Keratinocyte (primary cell): ENCODE measurements around the gene POLH. TPM values are rescaled to one million over a fixed set of nuclear protein-coding genes. Genes with fewer than 3 reads are reported as not detected.

Experiments
- DNase-seq: peaks from one replicate; pipeline ENCODE4 v3.0.0-alpha.2; 2011; ENCODE audit warnings: low read depth, missing footprints, low spot score
- FAIRE-seq: peaks from 2 replicates; lab custom pipeline; 2011; peaks lifted over from hg19 to GRCh38; lab: Jason Lieb, UNC
- H2AFZ ChIP-seq: 2 replicates; pipeline ENCODE4 v1.6.0; 2012; ENCODE audit warnings: low read length, control low read depth, inconsistent platforms; ENCODE audit not compliant: control insufficient read depth
- H3K27ac ChIP-seq: 2 replicates; pipeline ENCODE4 v1.5.1; 2011; ENCODE audit warnings: low read length; ENCODE audit not compliant: control insufficient read depth, insufficient read depth
- H3K27me3 ChIP-seq: 3 replicates; pipeline ENCODE4 v1.6.0; 2011; ENCODE audit warnings: low read length; ENCODE audit not compliant: control insufficient read depth, insufficient read depth; ENCODE audit errors: extremely low read depth
- H3K36me3 ChIP-seq, 2 experiments: 2 replicates in 1 of 2; 3 replicates in 1 of 2; pipeline ENCODE4 v1.5.1; 2011; ENCODE audit warnings: low read length in 2 of 2, mild to moderate bottlenecking in 1 of 2; ENCODE audit not compliant: control insufficient read depth in 2 of 2, insufficient read depth in 2 of 2; ENCODE audit errors: extremely low read depth in 1 of 2
- H3K4me1 ChIP-seq: 3 replicates; pipeline ENCODE4 v1.5.1; 2011; ENCODE audit warnings: low read length; ENCODE audit not compliant: control insufficient read depth, insufficient read depth; ENCODE audit errors: extremely low read depth
- H3K4me2 ChIP-seq: 3 replicates; pipeline ENCODE4 v1.6.0; 2011; ENCODE audit warnings: low read depth, low read length; ENCODE audit not compliant: control insufficient read depth, insufficient read depth; ENCODE audit errors: extremely low read depth
- H3K4me3 ChIP-seq, 3 experiments: fragments of 200-600 bp in 1 of 3; sonication (generic) in 1 of 3; 2 replicates in 2 of 3; 3 replicates in 1 of 3; pipeline ENCODE4 v1.5.1; 2011 to 2016; ENCODE audit warnings: low read length in 3 of 3, mild to moderate bottlenecking in 3 of 3, control low read depth in 2 of 3, inconsistent platforms in 1 of 3, low read depth in 1 of 3, mixed read lengths in 1 of 3, mixed run types in 1 of 3, moderate library complexity in 1 of 3; ENCODE audit not compliant: control insufficient read depth in 2 of 3, insufficient read depth in 2 of 3; ENCODE audit errors: extremely low read depth in 1 of 3
- H3K79me2 ChIP-seq: 2 replicates; pipeline ENCODE4 v1.6.0; 2012; ENCODE audit warnings: low read length; ENCODE audit not compliant: control insufficient read depth, insufficient read depth
- H3K9ac ChIP-seq: 3 replicates; pipeline ENCODE4 v1.6.0; 2011; ENCODE audit warnings: low read length; ENCODE audit not compliant: control insufficient read depth, insufficient read depth; ENCODE audit errors: extremely low read depth
- H3K9me1 ChIP-seq: 3 replicates; pipeline ENCODE4 v1.6.0; 2011; ENCODE audit warnings: low read length; ENCODE audit not compliant: control insufficient read depth, insufficient read depth; ENCODE audit errors: extremely low read depth
- H3K9me3 ChIP-seq: 2 replicates; pipeline ENCODE4 v1.5.1; 2012; ENCODE audit warnings: low read depth, low read length; ENCODE audit not compliant: control insufficient read depth
- H4K20me1 ChIP-seq: 3 replicates; pipeline ENCODE4 v1.6.0; 2011; ENCODE audit warnings: low read length; ENCODE audit not compliant: control insufficient read depth, insufficient read depth; ENCODE audit errors: extremely low read depth
- CTCF ChIP-seq, 3 experiments: IDR thresholded peaks in 1 of 3; conservative IDR thresholded peaks in 1 of 3; optimal IDR thresholded peaks in 1 of 3; 2 replicates in 2 of 3; 3 replicates in 1 of 3; pipeline versions ENCODE3 to v1.5.1; 2011; ENCODE audit warnings: low read length in 3 of 3, mild to moderate bottlenecking in 3 of 3, moderate library complexity in 2 of 3, control low read depth in 1 of 3, inconsistent platforms in 1 of 3; ENCODE audit not compliant: insufficient read depth in 2 of 3; ENCODE audit errors: extremely low read depth in 1 of 3
- EZH2 ChIP-seq: IDR thresholded peaks from one replicate; pipeline ENCODE4 v1.6.1; 2012; ENCODE audit warnings: inconsistent platforms, mild to moderate bottlenecking, low read length, moderate library complexity
- dilution Hi-C: fragments of 300-500 bp; cut with MboI; formaldehyde crosslinking; loops from one replicate; pipeline ENCODE4 v1.7.0; 2020; ENCODE audit warnings: low sequenced_read_pairs; ENCODE audit not compliant: extremely low pct_ligation_motif_present
- polyA plus RNA-seq, 5 experiments: library from polyadenylated mRNA; depleted of rRNA in 3 of 5; stranded (reverse) in 3 of 5; stranded (forward) in 1 of 5; unstranded in 1 of 5; fragments of >200 nt; gene quantifications; 1 replicate in 1 of 5; 2 replicates in 3 of 5; 3 replicates in 1 of 5; pipeline versions ENCODE4 v1.2.1 to v1.2.3, GENCODE V29; 2011 to 2012; ENCODE audit warnings: missing spikeins in 2 of 5, low read depth in 1 of 5, low replicate concordance in 1 of 5

The POLH gene
- polyA plus RNA-seq, 1 donor (not counting 4 experiments of a cell fraction or from before 2014, with no cell fraction given) = 29.9 TPM

GRCh38 chr6:43625393-43625992 is 49.5 kb downstream of the POLH start:
- Histone ChIP-seq H4K20me1 (peaks cover 2% of the 10 kb centered on the region), H3K27me3 (no peaks in the 10 kb centered on the region), H2AFZ (no peak overlapping the region), H3K36me3 (peaks cover 44 to 46% of the 10 kb centered on the region in 2 experiments), H3K4me3 (no peak overlapping the region), H3K9ac (no peak overlapping the region), H3K4me1 (peaks cover 20% of the 10 kb centered on the region), H3K9me1 (no peaks in the 10 kb centered on the region), H3K79me2 (peaks cover 20% of the 10 kb centered on the region), H3K9me3 (no peaks in the 10 kb centered on the region), H3K27ac (no peak overlapping the region), H3K4me2 (no peak overlapping the region)
- no peak for FAIRE-seq
- dilution Hi-C loops = no loop called here
- DNase-seq = no peak
- TF ChIP-seq EZH2 (no peak), CTCF (optimal IDR thresholded peaks at IDR 0.05 in 1 of 3, IDR thresholded peaks at IDR 0.05 in 1 of 3, conservative IDR thresholded peaks at IDR 0.05 in 1 of 3; ENCODE audit: extremely low read depth in 1 of 3, insufficient read depth in 2 of 3, low read length in 3 of 3) (no peak)

DNA sequence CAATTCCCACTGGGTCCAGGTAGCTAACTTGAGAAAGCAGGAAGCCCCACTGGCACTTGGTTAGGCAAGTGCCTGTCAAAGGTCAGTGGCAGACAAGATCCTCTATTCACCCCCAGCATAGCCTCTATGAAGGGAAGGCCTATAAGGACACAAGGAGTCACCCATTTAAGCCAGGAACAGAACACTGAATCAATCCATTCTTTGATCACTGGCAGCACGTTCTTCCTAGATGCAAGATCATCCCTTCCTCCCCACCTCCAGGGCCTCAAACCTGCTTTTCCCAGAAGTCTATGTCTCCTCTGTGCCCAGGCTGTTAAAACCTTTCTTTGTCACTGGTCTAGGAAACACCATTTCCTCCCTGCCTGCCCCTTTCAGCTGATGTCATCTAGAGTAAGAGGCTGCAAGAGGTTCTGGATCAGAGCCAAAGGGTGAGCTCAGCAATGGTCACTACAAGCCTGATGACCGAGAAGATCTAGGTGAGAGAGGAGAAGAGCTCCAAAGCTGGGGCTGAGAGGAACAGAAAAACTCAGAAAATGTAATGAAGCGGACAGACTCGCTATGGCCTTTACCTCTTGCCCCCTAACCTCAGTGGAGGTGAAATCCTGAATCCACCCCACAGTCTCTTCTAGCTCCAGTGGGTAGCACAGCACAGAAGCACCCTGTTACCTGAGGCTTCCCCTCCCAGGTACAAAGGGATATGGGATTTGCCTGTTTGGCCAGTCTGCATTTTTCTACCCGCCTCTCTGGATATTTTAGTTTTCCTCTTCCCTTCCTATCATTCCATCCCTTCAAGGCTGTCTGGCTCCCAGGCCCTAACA is 51.2 kb downstream of the POLH start:
- Histone ChIP-seq H3K79me2 (peaks cover 20% of the 10 kb centered on the region), H3K4me1 (peaks cover 25% of the 10 kb centered on the region), H3K36me3 (peaks cover 29 to 30% of the 10 kb centered on the region in 2 experiments), H2AFZ (no peak overlapping the region), H3K9ac (peak overlapping the region; percentile 56), H3K9me3 (no peaks in the 10 kb centered on the region), H3K9me1 (peaks cover 2% of the 10 kb centered on the region), H3K27me3 (no peaks in the 10 kb centered on the region), H4K20me1 (peaks cover 2% of the 10 kb centered on the region), H3K27ac (peak overlapping the region; percentile 76), H3K4me2 (peak overlapping the region; percentile 44), H3K4me3 (peak overlapping the region in 1 of 3 experiments; percentile 88)
- DNase-seq (peak; percentile 71), FAIRE-seq (no peak)
- TF ChIP-seq CTCF (optimal IDR thresholded peaks at IDR 0.05 in 1 of 3, IDR thresholded peaks at IDR 0.05 in 1 of 3, conservative IDR thresholded peaks at IDR 0.05 in 1 of 3; ENCODE audit: extremely low read depth in 1 of 3, insufficient read depth in 2 of 3, low read length in 3 of 3) (no peak), EZH2 (no peak)
- dilution Hi-C loops = no loop called here
